ENCODE results near the gene CARNS1.

Gene CARNS1

DNA sequence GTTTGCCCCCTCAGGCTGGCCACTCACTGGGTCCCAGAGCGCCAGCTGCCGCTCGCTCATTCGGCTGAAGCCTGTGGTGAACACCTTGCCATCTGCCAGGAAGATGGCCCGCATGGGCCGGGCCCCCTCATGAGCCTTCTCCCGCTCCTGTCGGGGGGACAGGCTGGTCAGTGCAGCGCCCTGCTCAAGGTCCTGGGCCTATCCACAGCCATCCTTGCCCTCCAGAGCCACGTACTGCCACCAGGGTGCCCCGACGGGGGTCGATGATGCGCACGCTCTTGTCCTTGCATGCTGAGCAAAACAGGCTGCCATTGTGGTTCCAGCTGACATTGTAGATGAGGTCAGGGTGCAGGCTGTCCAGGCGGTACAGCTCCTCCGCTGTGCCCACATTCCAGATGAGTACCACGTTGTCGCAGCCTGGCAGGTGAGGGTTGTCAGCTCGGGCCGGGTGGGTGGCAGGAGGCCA lies 25.7 kb downstream of the CARNS1 start:
- DNase-seq (ENCODE audit: low spot score): no peak

DNA sequence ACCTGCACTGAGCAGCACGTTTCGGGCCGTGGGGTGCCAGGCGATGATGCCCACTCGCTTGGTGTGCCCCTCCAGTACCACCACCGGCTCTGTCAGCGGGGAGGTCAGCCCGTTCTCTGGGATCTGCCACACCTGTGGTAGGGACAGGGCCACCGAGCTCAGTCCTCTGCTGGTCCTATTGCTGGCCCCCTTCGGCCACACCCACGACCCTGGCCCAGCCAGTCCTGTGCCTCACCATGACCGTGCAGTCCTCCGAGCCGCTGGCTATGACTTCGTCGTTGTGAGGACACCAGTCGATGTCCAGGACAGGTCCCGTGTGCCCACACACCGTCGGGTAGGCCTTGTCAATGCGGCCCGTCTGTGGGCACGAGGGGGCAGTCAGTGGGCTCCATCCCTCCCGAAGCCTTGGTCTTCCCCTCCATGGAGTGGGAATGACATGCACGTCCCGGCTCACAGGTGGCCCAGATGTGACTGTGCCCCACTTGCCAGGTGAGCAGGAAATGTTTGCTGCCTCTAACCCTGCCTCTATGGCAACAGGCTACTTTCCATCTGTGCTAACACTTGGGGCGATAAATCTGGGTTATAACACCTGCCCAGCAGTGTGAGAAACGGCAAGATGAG lies 26.4 kb downstream of the CARNS1 start:
- no peak for DNase-seq (ENCODE audit: low spot score)

DNA sequence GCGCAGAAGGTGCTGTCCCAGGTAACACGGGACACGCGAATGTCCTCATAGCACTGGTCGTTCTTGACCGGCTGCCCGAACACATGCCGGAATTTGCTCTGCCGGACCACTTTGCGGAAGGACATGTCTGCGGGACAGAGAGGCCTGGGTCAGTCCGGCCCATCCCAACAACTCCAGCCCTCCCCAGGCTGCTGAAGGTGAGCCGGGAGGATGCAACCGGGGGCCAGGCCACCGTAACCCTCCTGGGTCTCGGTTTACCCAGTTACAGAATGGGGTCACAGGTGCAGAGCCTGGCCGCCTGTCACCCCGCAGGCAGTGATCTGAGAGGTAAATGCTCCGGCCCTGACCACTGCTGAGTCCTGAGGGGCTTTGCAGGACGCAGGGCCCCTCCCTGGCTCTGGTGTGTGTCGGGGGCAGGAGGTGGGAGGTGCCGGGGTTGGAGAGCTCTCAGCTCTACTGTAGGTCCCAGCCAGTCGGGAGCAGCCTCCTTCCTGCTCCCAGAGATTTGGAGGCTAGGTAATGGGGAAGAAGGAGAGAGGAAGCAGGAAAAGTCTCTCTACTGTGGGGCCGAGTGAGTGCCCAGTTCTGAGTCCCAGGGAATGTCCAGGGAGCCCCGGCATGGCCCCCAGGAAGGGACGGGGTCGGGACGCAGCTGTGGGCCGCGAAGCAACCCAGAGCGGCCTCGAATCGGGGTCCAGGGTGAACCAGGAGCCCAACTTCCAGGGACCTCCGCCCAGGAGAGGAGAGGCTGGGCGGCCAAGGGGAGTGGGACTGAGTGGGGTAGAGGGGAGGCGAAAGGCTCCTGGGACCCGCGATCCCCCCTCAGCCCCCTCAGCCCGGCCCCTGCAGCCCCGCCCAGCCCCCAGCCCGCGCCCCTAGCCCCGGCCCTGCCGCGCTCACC lies 27.3 kb downstream of the CARNS1 start:
- DNase-seq (ENCODE audit: low spot score): no peak

- DNase-seq (ENCODE audit: low spot score): no peak
Measured at GRCh38 chr11:67445515-67445914, 30.0 kb downstream of the CARNS1 start.

- no peak for DNase-seq (ENCODE audit: low spot score)
Measured at GRCh38 chr11:67448220-67448609, 32.7 kb downstream of the CARNS1 start.

- no peak for DNase-seq (ENCODE audit: low spot score)
Measured at GRCh38 chr11:67449116-67449844, 33.8 kb downstream of the CARNS1 start.

GRCh38 chr11:67450796-67451657 lies 35.5 kb downstream of the CARNS1 start:
- no peak for DNase-seq (ENCODE audit: low spot score)

GRCh38 chr11:67451658-67451976 lies 36.1 kb downstream of the CARNS1 start:
- no peak for DNase-seq (ENCODE audit: low spot score)

DNA sequence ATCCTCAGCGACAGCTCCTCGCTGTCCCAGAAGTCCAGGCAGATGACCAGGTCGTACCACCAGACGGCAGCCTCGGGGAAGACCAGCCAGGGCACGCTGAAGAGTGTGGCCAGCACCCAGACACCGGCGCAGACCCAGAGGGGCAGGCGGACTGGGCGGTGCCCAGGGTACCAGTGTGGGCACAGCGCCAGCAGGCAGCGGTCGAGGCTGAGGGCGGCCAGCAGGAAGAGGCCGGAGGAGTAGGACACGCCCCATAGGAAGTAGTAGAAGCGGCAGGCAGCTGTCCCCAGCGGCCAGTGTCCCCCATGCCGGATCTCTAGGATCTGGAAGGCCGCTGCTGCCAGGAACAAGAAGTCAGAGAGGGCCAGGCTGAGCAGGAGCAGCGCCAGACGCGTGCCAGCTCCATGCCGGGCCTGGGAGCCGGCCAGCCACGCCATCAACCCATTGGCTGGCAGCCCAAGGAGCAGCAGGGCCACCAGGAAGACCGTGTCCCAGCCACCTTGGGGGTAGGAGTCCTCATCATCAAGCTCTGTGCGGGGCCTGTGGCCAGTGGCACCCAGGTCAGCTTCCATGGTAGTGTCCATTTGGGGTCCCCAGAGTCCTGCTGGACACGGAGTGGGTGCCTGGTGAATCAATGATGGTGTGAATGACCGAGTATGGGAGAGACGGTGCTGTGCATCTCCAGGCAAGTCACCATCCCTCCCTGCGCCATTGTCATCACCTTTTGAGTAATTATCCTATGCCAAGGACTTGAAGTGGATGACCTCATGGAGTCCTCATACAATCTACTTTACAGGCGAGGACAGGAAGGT lies 36.9 kb downstream of the CARNS1 start, which contains the start of gene GPR152:
GPR152 (minus strand) TSS at position 589 of the 812 bp plus-strand sequence; CDS start at position 584, 5 bp downstream.
- no peak for DNase-seq (ENCODE audit: low spot score)

DNA sequence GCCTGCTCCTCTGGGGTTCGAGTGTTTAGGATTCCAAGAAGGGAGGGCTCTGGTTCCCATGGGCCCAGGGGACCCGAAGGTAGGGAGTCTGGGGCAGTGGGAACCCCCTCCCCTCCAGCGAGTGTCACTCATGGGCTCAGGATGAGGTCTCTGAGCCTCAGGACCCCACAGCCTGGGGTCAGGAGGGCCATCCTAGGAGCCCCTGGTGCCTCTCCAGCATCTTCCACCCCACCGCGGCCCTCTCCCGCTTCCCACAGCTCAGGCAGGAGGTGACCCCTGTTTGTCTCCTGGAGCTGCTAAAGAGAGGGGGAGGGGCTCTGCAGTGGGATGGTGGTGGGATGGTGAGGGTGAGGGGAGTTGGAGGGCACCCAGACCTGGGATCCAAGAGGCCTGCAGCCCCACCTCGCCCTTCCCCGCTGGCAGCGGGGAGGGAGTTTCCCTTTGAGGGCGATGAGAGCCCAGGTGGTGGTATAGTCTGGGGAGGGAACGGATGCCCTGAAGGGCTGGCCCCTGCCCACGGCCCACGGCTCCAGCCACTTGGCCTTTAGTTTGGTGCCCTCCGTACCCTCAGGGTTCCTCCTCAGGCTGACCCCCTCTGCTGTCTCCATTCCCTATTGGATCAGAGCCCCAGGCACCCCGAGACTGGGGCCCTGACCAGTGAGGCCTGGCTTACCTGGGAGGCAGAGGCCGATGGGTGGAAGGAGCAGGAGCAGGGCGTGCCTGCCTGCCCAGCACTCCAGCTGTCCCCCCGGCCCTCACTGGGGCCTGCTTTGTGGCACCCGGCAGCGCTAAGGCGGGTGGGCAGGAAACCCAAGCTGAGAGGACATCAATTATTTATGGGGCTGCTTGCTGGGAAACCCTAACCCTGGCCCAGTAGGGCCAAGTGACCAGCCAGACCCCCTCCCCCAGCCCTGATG lies 38.6 kb downstream of the CARNS1 start:
- no peak for DNase-seq (ENCODE audit: low spot score)

- no peak for DNase-seq (ENCODE audit: low spot score)
Measured at GRCh38 chr11:67455054-67455453, 39.6 kb downstream of the CARNS1 start, which contains the start of gene CABP4. Gene CABP4 (plus strand): TSS chr11:67455354. CDS start chr11:67455424, 70 bp downstream.

- no peak for DNase-seq (ENCODE audit: low spot score)
Measured at GRCh38 chr11:67456068-67456705, 40.7 kb downstream of the CARNS1 start.

- DNase-seq (ENCODE audit: low spot score): no peak
Measured at GRCh38 chr11:67457453-67457852, 42.0 kb downstream of the CARNS1 start.

GRCh38 chr11:67458266-67458665 lies 42.8 kb downstream of the CARNS1 start:
- DNase-seq (ENCODE audit: low spot score): no peak

DNA sequence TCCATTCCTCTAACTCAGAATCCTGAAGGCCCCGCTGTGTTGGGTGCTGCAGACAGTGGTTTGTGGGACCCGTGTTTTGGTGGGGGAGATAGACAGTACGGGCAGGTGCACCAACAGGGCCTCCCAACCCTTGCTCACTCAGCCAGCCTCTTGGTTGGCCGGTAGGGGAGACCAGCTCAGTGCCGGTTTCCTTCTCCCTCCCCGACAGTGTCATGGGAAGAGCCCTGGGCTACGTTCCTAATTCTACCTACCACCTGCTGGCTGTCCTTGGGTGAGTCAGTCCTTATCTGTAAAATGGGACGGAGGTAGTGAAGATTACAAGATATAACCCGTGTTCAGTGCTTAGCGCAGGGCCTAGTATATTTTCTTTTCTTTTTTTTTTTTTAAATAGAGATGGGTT lies 47.7 kb downstream of the CARNS1 start:
- no peak for DNase-seq (ENCODE audit: low spot score)

GRCh38 chr11:67463680-67464410 lies 48.4 kb downstream of the CARNS1 start:
- DNase-seq (ENCODE audit: low spot score): peak; percentile 89

GRCh38 chr11:67464411-67465188 lies 49.1 kb downstream of the CARNS1 start:
- peak; percentile 95 for DNase-seq (ENCODE audit: low spot score)

GRCh38 chr11:67465189-67465510 lies 49.7 kb downstream of the CARNS1 start:
- DNase-seq (ENCODE audit: low spot score): peak; percentile 43

Measured in LoVo (cell line).